Nephron (organoid): ENCODE measurements around the gene KCNJ14.

Source experiments
- H3K27ac Mint-ChIP-seq, 3 experiments: 2 replicates each; pipeline ENCODE4 v1.8.0; 2020; ENCODE audit warnings: mixed read lengths in 3 of 3, mild to moderate bottlenecking in 2 of 3, moderate library complexity in 1 of 3
- H3K27me3 Mint-ChIP-seq: 2 replicates; pipeline ENCODE4 v1.8.0; 2021; ENCODE audit warnings: low read depth, mild to moderate bottlenecking, moderate library complexity, mixed read lengths
- H3K36me3 Mint-ChIP-seq: 2 replicates; pipeline ENCODE4 v1.8.0; 2020; ENCODE audit warnings: low read depth, mixed read lengths
- H3K4me1 Mint-ChIP-seq: 2 replicates; pipeline ENCODE4 v1.8.0; 2020; ENCODE audit warnings: mixed read lengths
- H3K4me3 Mint-ChIP-seq, 3 experiments: 2 replicates each; pipeline ENCODE4 v1.8.0; 2020; ENCODE audit warnings: mild to moderate bottlenecking in 3 of 3, mixed read lengths in 3 of 3, moderate library complexity in 2 of 3
- H3K9me3 Mint-ChIP-seq: 2 replicates; pipeline ENCODE4 v1.8.0; 2020; ENCODE audit warnings: mixed read lengths
- TF ChIP-seq, protein P1 (sequence below), 3 experiments: fragments of 200-600 bp; sonication (generic); IDR thresholded peaks; one replicate each; pipeline ENCODE4 v1.5.0; 2021; ENCODE audit warnings: antibody characterized with exemption in 3 of 3; ENCODE audit not compliant: unreplicated experiment in 3 of 3

Gene KCNJ14

DNA sequence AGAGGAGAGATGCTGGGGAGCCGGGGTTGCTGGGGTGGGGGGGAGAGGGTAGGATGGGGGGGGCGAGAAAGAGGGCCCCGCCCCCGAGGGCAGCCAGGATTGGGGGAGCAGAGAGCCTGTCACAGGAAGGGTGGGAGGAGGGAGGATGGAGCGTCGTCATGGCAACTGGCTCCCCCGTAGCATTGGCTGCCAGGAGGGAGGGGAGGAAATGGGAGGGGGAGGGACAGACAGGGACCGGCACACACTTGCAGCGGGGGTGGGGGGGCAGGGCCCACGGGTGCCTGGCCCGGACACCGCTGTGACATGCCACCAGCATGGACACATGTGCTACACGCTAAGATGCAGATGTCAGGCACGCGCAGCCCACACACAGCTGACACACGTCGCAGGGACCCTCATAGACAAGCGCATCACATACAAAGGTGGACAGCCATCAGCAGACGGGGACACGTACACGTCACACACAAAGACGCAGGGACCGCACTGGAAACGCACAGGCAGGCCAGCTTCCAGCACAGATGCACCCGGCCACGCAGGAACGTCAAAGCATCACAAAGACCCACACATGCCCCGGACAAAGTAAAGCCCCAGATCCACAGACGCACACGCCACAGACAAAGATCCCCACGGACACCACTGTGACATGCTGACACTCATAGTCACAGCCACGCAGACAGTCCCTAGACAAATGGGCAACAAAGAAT lies 56.6 kb downstream of the KCNJ14 start, which contains the start of gene LMTK3:
TSS of gene LMTK3 (minus strand) at position 36 of the 704 bp plus-strand sequence. CDS start 259 bp downstream, outside the sequence.
- H3K4me1 Mint-ChIP-seq = peaks cover 5% of the 10 kb centered on the region
- no peaks in the 10 kb centered on the region for H3K9me3 Mint-ChIP-seq
- H3K36me3 Mint-ChIP-seq = no peaks in the 10 kb centered on the region
- TF ChIP-seq, protein P1, sequence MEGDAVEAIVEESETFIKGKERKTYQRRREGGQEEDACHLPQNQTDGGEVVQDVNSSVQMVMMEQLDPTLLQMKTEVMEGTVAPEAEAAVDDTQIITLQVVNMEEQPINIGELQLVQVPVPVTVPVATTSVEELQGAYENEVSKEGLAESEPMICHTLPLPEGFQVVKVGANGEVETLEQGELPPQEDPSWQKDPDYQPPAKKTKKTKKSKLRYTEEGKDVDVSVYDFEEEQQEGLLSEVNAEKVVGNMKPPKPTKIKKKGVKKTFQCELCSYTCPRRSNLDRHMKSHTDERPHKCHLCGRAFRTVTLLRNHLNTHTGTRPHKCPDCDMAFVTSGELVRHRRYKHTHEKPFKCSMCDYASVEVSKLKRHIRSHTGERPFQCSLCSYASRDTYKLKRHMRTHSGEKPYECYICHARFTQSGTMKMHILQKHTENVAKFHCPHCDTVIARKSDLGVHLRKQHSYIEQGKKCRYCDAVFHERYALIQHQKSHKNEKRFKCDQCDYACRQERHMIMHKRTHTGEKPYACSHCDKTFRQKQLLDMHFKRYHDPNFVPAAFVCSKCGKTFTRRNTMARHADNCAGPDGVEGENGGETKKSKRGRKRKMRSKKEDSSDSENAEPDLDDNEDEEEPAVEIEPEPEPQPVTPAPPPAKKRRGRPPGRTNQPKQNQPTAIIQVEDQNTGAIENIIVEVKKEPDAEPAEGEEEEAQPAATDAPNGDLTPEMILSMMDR (IDR thresholded peaks at IDR 0.05; ENCODE audit: unreplicated experiment in 3 of 3) = no peak
- peak within 1 kb of the TSS; percentile 81 to 83 (median 82) for H3K4me3 Mint-ChIP-seq
- peaks cover 24% of the 10 kb centered on the region for H3K27me3 Mint-ChIP-seq
- H3K27ac Mint-ChIP-seq = no peak within 1 kb of the TSS

GRCh38 chr19:48512504-48513288 lies 57.3 kb downstream of the KCNJ14 start:
- Mint-ChIP-seq H3K9me3 (no peaks in the 10 kb centered on the region), H3K4me1 (peaks cover 5% of the 10 kb centered on the region), H3K27me3 (peaks cover 23% of the 10 kb centered on the region), H3K36me3 (no peaks in the 10 kb centered on the region), H3K27ac (no peak overlapping the region), H3K4me3 (no peak overlapping the region)
- TF ChIP-seq, protein P1 (IDR thresholded peaks at IDR 0.05; ENCODE audit: unreplicated experiment in 3 of 3) = no peak

DNA sequence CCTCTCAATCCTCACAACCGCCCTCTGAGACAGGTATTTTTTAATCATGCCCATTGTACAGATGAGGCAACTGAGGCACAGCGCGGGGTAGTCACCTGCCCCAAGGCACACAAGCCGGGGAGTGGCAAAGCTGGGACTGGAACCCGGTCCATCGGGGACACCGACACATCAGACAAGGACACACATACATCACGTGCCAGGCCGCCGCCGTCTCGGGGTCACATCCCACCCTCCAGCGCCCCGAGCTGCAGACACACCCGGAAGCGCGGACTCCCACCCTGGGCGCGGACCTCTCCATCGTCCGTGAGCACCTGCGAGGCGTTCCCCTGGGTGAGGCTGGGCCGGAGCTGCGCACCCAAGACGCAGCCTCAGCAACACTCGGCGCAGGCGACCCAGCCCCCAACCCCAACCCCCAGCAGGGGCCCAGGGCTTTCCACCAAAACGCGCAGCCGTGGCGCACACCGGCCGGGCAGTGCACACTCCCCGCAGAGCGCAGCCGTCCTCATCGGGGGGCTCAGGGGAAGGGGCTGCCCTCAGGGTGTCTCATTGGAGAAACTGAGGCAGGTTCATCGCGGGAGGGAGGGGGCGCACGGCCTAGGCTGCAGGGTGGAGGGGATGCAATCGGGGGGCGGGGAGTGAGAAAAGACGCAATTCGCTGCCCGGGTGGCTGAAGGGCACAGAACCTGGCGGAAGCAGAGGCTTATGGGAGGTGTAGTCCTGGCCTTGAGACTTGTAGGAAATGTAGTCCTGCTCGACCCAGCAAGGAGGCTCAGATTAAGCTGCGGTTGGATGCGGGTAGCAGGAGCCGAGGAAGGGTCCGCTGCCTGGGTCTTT lies 58.1 kb downstream of the KCNJ14 start:
- Mint-ChIP-seq H3K9me3 (no peaks in the 10 kb centered on the region), H3K27me3 (peaks cover 17% of the 10 kb centered on the region), H3K4me1 (peaks cover 5% of the 10 kb centered on the region), H3K4me3 (no peak overlapping the region), H3K27ac (peak overlapping the region in 2 of 3 experiments; percentile 48 to 75), H3K36me3 (no peaks in the 10 kb centered on the region)
- TF ChIP-seq, protein P1 (IDR thresholded peaks at IDR 0.05; ENCODE audit: unreplicated experiment in 3 of 3) = no peak

DNA sequence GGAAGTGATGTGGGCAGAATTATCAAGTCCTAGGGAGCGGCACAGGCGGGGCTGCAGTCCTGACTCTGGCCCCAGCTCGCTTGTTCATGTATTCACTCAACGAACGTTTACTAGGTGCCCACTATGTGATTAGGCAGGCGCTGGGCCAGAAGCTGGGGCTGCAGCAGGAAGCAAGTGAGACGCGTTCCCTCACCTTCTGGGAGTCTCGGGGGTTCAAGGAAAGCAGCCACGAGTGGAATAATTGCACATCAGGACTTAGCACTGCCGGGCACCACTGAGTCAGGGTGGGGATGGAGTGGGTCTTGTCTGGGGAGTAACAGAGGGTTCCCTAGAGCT lies 58.7 kb downstream of the KCNJ14 start:
- H3K4me1 Mint-ChIP-seq = peaks cover 5% of the 10 kb centered on the region
- peak overlapping the region in 2 of 3 experiments; percentile 48 to 75 for H3K27ac Mint-ChIP-seq
- H3K27me3 Mint-ChIP-seq = peaks cover 17% of the 10 kb centered on the region
- H3K4me3 Mint-ChIP-seq = peak overlapping the region in 1 of 3 experiments; percentile 7
- H3K36me3 Mint-ChIP-seq = no peaks in the 10 kb centered on the region
- TF ChIP-seq, protein P1 (IDR thresholded peaks at IDR 0.05; ENCODE audit: unreplicated experiment in 3 of 3) = no peak
- H3K9me3 Mint-ChIP-seq = no peaks in the 10 kb centered on the region

GRCh38 chr19:48516536-48516935 lies 61.2 kb downstream of the KCNJ14 start:
- TF ChIP-seq, protein P1 (IDR thresholded peaks at IDR 0.05; ENCODE audit: unreplicated experiment in 3 of 3) = no peak
- Mint-ChIP-seq H3K4me3 (peak overlapping the region in 2 of 3 experiments; percentile 14 to 46), H3K27ac (no peak overlapping the region), H3K27me3 (peaks cover 6% of the 10 kb centered on the region), H3K9me3 (no peaks in the 10 kb centered on the region), H3K36me3 (no peaks in the 10 kb centered on the region), H3K4me1 (peaks cover 5% of the 10 kb centered on the region)
